ENCODE results near the gene KIF3B.

DNA sequence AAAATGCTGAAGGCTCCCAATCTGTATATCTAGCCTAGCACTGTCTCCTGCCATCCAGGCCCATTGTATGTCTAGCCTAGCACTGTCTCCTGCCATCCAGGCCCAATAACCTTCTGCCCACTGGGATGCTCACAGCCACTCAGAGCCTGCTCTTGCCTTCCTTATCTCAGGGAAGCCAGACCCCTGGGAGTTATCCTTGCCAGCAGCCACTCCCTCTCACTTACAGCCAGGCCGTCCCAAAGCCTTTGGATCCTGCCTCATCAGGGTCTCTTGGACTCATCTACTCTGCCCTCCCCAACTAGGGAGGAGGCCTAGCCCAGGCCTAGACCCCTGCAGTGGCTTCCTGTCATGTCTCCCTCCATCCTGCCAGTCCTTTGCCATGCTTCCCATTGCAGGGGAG, 37.3 kb downstream of the KIF3B start:
- TF ChIP-seq, protein P1, sequence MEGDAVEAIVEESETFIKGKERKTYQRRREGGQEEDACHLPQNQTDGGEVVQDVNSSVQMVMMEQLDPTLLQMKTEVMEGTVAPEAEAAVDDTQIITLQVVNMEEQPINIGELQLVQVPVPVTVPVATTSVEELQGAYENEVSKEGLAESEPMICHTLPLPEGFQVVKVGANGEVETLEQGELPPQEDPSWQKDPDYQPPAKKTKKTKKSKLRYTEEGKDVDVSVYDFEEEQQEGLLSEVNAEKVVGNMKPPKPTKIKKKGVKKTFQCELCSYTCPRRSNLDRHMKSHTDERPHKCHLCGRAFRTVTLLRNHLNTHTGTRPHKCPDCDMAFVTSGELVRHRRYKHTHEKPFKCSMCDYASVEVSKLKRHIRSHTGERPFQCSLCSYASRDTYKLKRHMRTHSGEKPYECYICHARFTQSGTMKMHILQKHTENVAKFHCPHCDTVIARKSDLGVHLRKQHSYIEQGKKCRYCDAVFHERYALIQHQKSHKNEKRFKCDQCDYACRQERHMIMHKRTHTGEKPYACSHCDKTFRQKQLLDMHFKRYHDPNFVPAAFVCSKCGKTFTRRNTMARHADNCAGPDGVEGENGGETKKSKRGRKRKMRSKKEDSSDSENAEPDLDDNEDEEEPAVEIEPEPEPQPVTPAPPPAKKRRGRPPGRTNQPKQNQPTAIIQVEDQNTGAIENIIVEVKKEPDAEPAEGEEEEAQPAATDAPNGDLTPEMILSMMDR (conservative IDR thresholded peaks at IDR 0.05): no peak
- no peak for TF ChIP-seq ZFX (IDR thresholded peaks at IDR 0.05)

All from C4-2B (cell line).